Measurements from ENCODE around the gene GABPA.

Gene GABPA

GRCh38 chr21:25811186-25811585, 76.4 kb downstream of the GABPA start:
- no peak for ATAC-seq (replicated peaks)
- H3K36me3 Mint-ChIP-seq: no peaks in the 10 kb centered on the region
- DNase-seq: no peak
- peaks cover 0 to 2% of the 10 kb centered on the region in 2 donors for H3K4me1 Mint-ChIP-seq
- H3K27ac Mint-ChIP-seq: no peak overlapping the region
- H3K9me3 Mint-ChIP-seq: no peaks in the 10 kb centered on the region
- no peak overlapping the region for H3K4me3 Mint-ChIP-seq
- peaks cover 0 to 4% of the 10 kb centered on the region in 2 donors for H3K27me3 Mint-ChIP-seq

GRCh38 chr21:25813917-25814316, 79.1 kb downstream of the GABPA start:
- Mint-ChIP-seq H3K27me3 (no peaks in the 10 kb centered on the region), H3K27ac (no peak overlapping the region), H3K36me3 (no peaks in the 10 kb centered on the region), H3K4me3 (no peak overlapping the region), H3K9me3 (no peaks in the 10 kb centered on the region), H3K4me1 (peaks cover 0 to 1% of the 10 kb centered on the region in 2 donors)
- DNase-seq (no peak), ATAC-seq (replicated peaks) (no peak)

GRCh38 chr21:25818121-25818520, 83.3 kb downstream of the GABPA start:
- no peak overlapping the region for H3K4me3 Mint-ChIP-seq
- H3K36me3 Mint-ChIP-seq: no peaks in the 10 kb centered on the region
- no peaks in the 10 kb centered on the region for H3K9me3 Mint-ChIP-seq
- ATAC-seq (replicated peaks) (no peak), DNase-seq (no peak)
- no peaks in the 10 kb centered on the region for H3K27me3 Mint-ChIP-seq
- H3K27ac Mint-ChIP-seq: no peak overlapping the region
- H3K4me1 Mint-ChIP-seq: peaks cover 0 to 3% of the 10 kb centered on the region in 2 donors

GRCh38 chr21:25818551-25818950, 83.8 kb downstream of the GABPA start:
- Mint-ChIP-seq H3K27me3 (no peaks in the 10 kb centered on the region), H3K36me3 (no peaks in the 10 kb centered on the region), H3K4me3 (no peak overlapping the region), H3K9me3 (no peaks in the 10 kb centered on the region), H3K4me1 (peaks cover 0 to 4% of the 10 kb centered on the region in 2 donors), H3K27ac (peak overlapping the region; percentile 42)
- ATAC-seq (replicated peaks) (no peak), DNase-seq (no peak)

Data from stimulated activated naive B cell treated with anti-CD40 and anti-IgM and Interleukin-4, amounts not matched to agents 10 μg/mL and 1 μg/mL and 100 μg/mL, for 72 hours (primary cell).